ENCODE measurements around the gene ATRN. TPM values are rescaled to one million over a fixed set of nuclear protein-coding genes. Genes with fewer than 3 reads are reported as not detected.

The ATRN gene
- total and polyA plus RNA-seq, 2 of the 8 experiments (the other 6 are each of a cell fraction or from before 2014, with no cell fraction given) = 12.0 to 17.4 TPM

- TF ChIP-seq CHD7 (IDR thresholded peaks at IDR 0.05; ENCODE audit: insufficient replicate concordance, low read length) (no peak), MAFK (IDR thresholded peaks at IDR 0.05; ENCODE audit: low read depth, low read length) (no peak), JUND (IDR thresholded peaks at IDR 0.05; ENCODE audit: low read length) (no peak), FOSL1 (IDR thresholded peaks at IDR 0.05; ENCODE audit: insufficient read depth, low read depth, low read length) (no peak), CTBP2 (IDR thresholded peaks at IDR 0.05; ENCODE audit: borderline replicate concordance, insufficient read depth, insufficient read length, low read length) (no peak)
Measured at GRCh38 chr20:3479025-3479424, 8.2 kb downstream of the ATRN start (continued).

Measured in H1 (cell line).